Epithelial cell of proximal tubule (primary cell): ENCODE data around the gene RPS6KA1. TPM values are rescaled to one million over a fixed set of nuclear protein-coding genes. Genes with fewer than 3 reads are reported as not detected.

Experiments used
- DNase-seq: peaks from one replicate; pipeline ENCODE4 v3.0.0-alpha.2; 2011; ENCODE audit warnings: low read depth
- H3K4me3 ChIP-seq: 2 replicates; pipeline ENCODE4 v1.5.1; 2011; ENCODE audit warnings: low read depth, mild to moderate bottlenecking, low read length
- CTCF ChIP-seq: conservative IDR thresholded peaks from 2 replicates; pipeline ENCODE4 v1.5.1; 2012; ENCODE audit warnings: low read depth, mild to moderate bottlenecking, low read length
- total RNA-seq: library from RNA; depleted of rRNA; stranded (reverse); fragments of >200 nt; gene quantifications from 2 replicates; pipeline ENCODE4 v1.2.3, GENCODE V29; 2015

RPS6KA1 gene
- total RNA-seq, 1 donor from 2014 or later, result 66.5 TPM

- DNase-seq, result no peak
- H3K4me3 ChIP-seq, result no peak overlapping the region
- no peak for TF ChIP-seq CTCF
These were observed 7.9 kb upstream of the RPS6KA1 start for GRCh38 chr1:26521669-26522030.

GRCh38 chr1:26522073-26522472, 7.5 kb upstream of the RPS6KA1 start:
- no peak overlapping the region for H3K4me3 ChIP-seq
- DNase-seq, result no peak
- TF ChIP-seq CTCF, result no peak

GRCh38 chr1:26524181-26524580, 5.4 kb upstream of the RPS6KA1 start:
- no peak for DNase-seq
- no peak for TF ChIP-seq CTCF

GRCh38 chr1:26526287-26526686, 3.3 kb upstream of the RPS6KA1 start:
- no peak overlapping the region for H3K4me3 ChIP-seq
- no peak for TF ChIP-seq CTCF
- DNase-seq, result no peak

More at GRCh38 chr1:26524181-26524580, 5.4 kb upstream of the RPS6KA1 start:
- H3K4me3 ChIP-seq, result no peak overlapping the region

GRCh38 chr1:26529405-26529654, 231 bp upstream of the RPS6KA1 start:
- no peak for DNase-seq
- TF ChIP-seq CTCF, result no peak
- peak overlapping the region; percentile 97 for H3K4me3 ChIP-seq

GRCh38 chr1:26530410-26530894, 891 bp downstream of the RPS6KA1 start:
- peak; percentile 24 for TF ChIP-seq CTCF
- DNase-seq, result no peak
- peak overlapping the region; percentile 97 for H3K4me3 ChIP-seq

GRCh38 chr1:26530895-26531598, 1.5 kb downstream of the RPS6KA1 start:
- peak overlapping the region; percentile 97 for H3K4me3 ChIP-seq
- peak; percentile 68 for DNase-seq
- TF ChIP-seq CTCF, result peak; percentile 72
